ENCODE results near the gene CCSER2. TPM values are rescaled to one million over a fixed set of nuclear protein-coding genes. Genes with fewer than 3 reads are reported as not detected.

CCSER2 gene, protein sequence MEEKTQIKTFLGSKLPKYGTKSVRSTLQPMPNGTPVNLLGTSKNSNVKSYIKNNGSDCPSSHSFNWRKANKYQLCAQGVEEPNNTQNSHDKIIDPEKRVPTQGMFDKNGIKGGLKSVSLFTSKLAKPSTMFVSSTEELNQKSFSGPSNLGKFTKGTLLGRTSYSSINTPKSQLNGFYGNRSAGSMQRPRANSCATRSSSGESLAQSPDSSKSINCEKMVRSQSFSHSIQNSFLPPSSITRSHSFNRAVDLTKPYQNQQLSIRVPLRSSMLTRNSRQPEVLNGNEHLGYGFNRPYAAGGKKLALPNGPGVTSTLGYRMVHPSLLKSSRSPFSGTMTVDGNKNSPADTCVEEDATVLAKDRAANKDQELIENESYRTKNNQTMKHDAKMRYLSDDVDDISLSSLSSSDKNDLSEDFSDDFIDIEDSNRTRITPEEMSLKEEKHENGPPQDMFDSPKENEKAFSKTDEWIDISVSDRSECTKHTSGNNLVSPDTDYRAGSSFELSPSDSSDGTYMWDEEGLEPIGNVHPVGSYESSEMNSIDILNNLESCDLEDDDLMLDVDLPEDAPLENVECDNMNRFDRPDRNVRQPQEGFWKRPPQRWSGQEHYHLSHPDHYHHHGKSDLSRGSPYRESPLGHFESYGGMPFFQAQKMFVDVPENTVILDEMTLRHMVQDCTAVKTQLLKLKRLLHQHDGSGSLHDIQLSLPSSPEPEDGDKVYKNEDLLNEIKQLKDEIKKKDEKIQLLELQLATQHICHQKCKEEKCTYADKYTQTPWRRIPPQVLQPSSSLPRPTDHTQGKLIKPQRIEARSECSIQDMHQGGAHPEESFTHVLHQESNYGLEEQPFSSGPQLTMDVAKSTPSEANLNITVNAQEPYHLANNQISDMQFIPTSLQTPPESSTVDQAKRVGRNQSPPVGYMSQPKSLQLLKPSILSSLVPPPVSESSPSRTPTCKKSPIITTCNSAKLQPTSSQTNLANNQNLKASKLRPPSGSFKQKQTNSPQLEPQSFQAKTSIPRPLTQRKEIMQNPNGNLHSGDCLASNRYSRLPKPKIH
- total RNA-seq: 24.5 and 38.5 TPM in 2 replicates

DNA sequence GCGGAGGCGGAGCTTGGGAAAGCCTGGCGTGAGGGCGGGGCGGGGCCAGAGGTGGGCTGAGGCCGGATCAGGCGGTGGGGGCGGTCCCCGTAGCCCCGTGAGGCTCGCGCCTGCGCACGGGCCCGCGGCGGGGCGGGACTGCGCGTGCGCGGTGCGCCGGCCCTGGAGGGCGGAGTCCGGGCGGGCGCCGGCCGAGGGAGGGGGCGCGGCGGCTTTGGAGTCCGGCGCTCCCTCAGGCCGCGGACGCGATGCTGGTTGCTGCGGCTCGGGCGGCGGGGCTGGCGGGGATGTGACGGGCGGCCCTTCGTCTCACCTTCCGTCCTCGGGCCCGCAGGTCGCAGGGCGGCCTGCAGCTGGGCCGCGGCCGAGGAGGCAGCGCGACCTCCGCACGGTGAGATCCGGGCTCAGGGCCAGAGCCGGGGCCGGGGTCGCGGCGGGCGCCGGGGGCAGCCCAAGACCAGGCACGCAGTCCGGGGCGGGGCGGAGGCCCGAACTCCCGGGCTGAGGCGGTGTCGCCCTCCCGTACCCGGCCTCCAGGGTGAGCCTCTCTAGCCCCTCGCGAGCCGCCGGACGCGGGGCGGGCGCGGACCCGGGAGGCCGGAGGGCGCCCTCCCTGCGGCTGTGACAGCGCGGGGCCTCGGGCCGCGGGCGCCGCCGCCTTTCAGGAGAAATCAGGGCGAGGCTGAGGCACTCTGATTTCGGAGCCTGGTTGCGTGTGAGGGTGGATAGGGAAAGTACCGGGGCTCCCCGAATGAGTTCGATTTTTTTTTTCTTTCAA is at the start of gene CCSER2:
CCSER2 (plus strand) TSS at position 172 of the 778 bp plus-strand sequence. CDS start 42,464 bp downstream, outside the sequence.

Other genes starting within 250 kb of the CCSER2 start
- gene GHITM, start 189.1 kb upstream of the CCSER2 start, total RNA-seq: 208 and 214 TPM in 2 replicates
- not detected in 2 replicates for gene GPR15LG, start 154.8 kb upstream of the CCSER2 start, total RNA-seq
- not detected in 2 replicates for gene CDHR1, start 134.1 kb upstream of the CCSER2 start, total RNA-seq
- gene LRIT2, start 103.0 kb upstream of the CCSER2 start, total RNA-seq: not detected in 2 replicates
- not detected in 2 replicates for gene LRIT1, start 87.0 kb upstream of the CCSER2 start, total RNA-seq
- not detected in 2 replicates for gene RGR, start 83.5 kb upstream of the CCSER2 start, total RNA-seq

All from smooth muscle cell of trachea (primary cell).